HEK293 (cell line): ENCODE measurements around the gene MCHR1.
A peak's percentile ranks its signal among the peaks of the same experiment; 100 is the strongest.

Experiments
- CTCF ChIA-PET: fragments of 350-600 bp; formaldehyde crosslinking; extraction: SDS; loops from one replicate; lab custom pipeline; 2021; ENCODE audit warnings: antibody characterized with exemption; lab: Yijun Ruan, JAX
- POLR2A ChIA-PET: fragments of 300-600 bp; formaldehyde crosslinking; extraction: SDS; loops from one replicate; lab custom pipeline; 2020; ENCODE audit warnings: antibody characterized with exemption, inconsistent platforms; lab: Yijun Ruan, JAX
- H3K27ac ChIP-seq: fragments of 200-500 bp; sonication (Bioruptor generic); 2 replicates; pipeline ENCODE4 v1.5.1; 2014; ENCODE audit warnings: low read depth, low read length, control low read depth, inconsistent platforms; ENCODE audit errors: extremely low read depth
- H3K36me3 ChIP-seq, 2 experiments: fragments of 200-500 bp in 1 of 2; sonication (Bioruptor generic) in 1 of 2; 1 replicate in 1 of 2; 2 replicates in 1 of 2; pipeline ENCODE4 v1.5.1; 2014 to 2017; ENCODE audit warnings: inconsistent platforms in 2 of 2, low read length in 2 of 2; ENCODE audit not compliant: control insufficient read depth in 2 of 2, insufficient read depth in 1 of 2
- H3K4me1 ChIP-seq: fragments of 200-500 bp; sonication (Bioruptor generic); 2 replicates; pipeline ENCODE4 v1.5.1; 2014; ENCODE audit warnings: mild to moderate bottlenecking, low read length, inconsistent platforms; ENCODE audit not compliant: control insufficient read depth, insufficient read depth
- H3K4me3 ChIP-seq: 2 replicates; pipeline ENCODE4 v1.5.1; 2011; ENCODE audit warnings: low read depth, mild to moderate bottlenecking, control low read depth, low read length, moderate library complexity
- H3K9me3 ChIP-seq: fragments of 200-500 bp; sonication (Bioruptor generic); 2 replicates; pipeline ENCODE4 v1.5.1; 2014; ENCODE audit warnings: low read depth, low read length, inconsistent platforms; ENCODE audit not compliant: control insufficient read depth, insufficient read depth
- BCL11A ChIP-seq: fragments of 450-650 bp; formaldehyde crosslinking; IDR thresholded peaks from 2 replicates; pipeline ENCODE4 v1.5.1; 2016; ENCODE audit warnings: low read depth, missing biosample characterization, missing genetic modification characterization
- HOXD13 ChIP-seq: sonication (generic); formaldehyde crosslinking; IDR thresholded peaks from 2 replicates; pipeline ENCODE4 v1.8.0; 2022; ENCODE audit warnings: missing genetic modification reagents, borderline replicate concordance
- INSM2 ChIP-seq: fragments of 450-650 bp; formaldehyde crosslinking; IDR thresholded peaks from 2 replicates; pipeline ENCODE4 v1.5.1; 2016; ENCODE audit warnings: missing biosample characterization, missing genetic modification characterization
- KLF9 ChIP-seq: fragments of 450-650 bp; formaldehyde crosslinking; IDR thresholded peaks from 2 replicates; pipeline ENCODE4 v1.5.1; 2016; ENCODE audit warnings: missing biosample characterization, missing genetic modification characterization, low read depth
- MEIS1 ChIP-seq: sonication (generic); formaldehyde crosslinking; IDR thresholded peaks from 2 replicates; pipeline ENCODE4 v1.8.1; 2022; ENCODE audit warnings: missing genetic modification reagents, mild to moderate bottlenecking, borderline replicate concordance
- PBX3 ChIP-seq: sonication (generic); formaldehyde crosslinking; IDR thresholded peaks from 2 replicates; pipeline ENCODE4 v1.8.1; 2022; ENCODE audit warnings: mild to moderate bottlenecking, moderate library complexity, missing genetic modification reagents
- SALL2 ChIP-seq: fragments of 450-650 bp; formaldehyde crosslinking; IDR thresholded peaks from 2 replicates; pipeline ENCODE4 v1.5.0; 2017; ENCODE audit warnings: missing biosample characterization, mild to moderate bottlenecking, missing genetic modification characterization, borderline replicate concordance
- SCRT1 ChIP-seq: fragments of 450-650 bp; formaldehyde crosslinking; IDR thresholded peaks from 2 replicates; pipeline ENCODE4 v1.5.1; 2016; ENCODE audit warnings: missing biosample characterization, missing genetic modification characterization, borderline replicate concordance
- SETDB1 ChIP-seq: IDR thresholded peaks from one replicate; pipeline ENCODE4 v1.6.1; 2017; ENCODE audit warnings: mild to moderate bottlenecking, low read length, moderate library complexity, mixed read lengths; ENCODE audit not compliant: insufficient read length
- ZBTB26 ChIP-seq: fragments of 450-650 bp; formaldehyde crosslinking; optimal IDR thresholded peaks from 2 replicates; pipeline ENCODE3; 2016; ENCODE audit warnings: missing biosample characterization, mild to moderate bottlenecking, missing genetic modification characterization
- ZNF133 ChIP-seq: fragments of 450-650 bp; formaldehyde crosslinking; IDR thresholded peaks from 2 replicates; pipeline ENCODE4 v1.5.1; 2016; ENCODE audit warnings: missing biosample characterization, missing genetic modification characterization
- ZNF18 ChIP-seq: fragments of 450-650 bp; formaldehyde crosslinking; IDR thresholded peaks from 2 replicates; pipeline ENCODE4 v1.5.1; 2016; ENCODE audit warnings: missing biosample characterization, missing genetic modification characterization
- ZNF2 ChIP-seq: fragments of 450-650 bp; formaldehyde crosslinking; IDR thresholded peaks from 2 replicates; pipeline ENCODE4 v1.5.1; 2016; ENCODE audit warnings: missing biosample characterization, missing genetic modification characterization
- ZNF335 ChIP-seq: fragments of 450-650 bp; formaldehyde crosslinking; conservative IDR thresholded peaks from 2 replicates; pipeline ENCODE4 v1.5.1; 2016; ENCODE audit warnings: missing biosample characterization, missing genetic modification characterization
- ZNF366 ChIP-seq: fragments of 450-650 bp; formaldehyde crosslinking; conservative IDR thresholded peaks from 2 replicates; pipeline ENCODE4 v1.5.1; 2016; ENCODE audit warnings: missing biosample characterization, missing genetic modification characterization
- ZNF426 ChIP-seq: fragments of 450-650 bp; formaldehyde crosslinking; IDR thresholded peaks from 2 replicates; pipeline ENCODE4 v1.5.1; 2017; ENCODE audit warnings: missing biosample characterization, missing genetic modification characterization, mild to moderate bottlenecking, inconsistent platforms, moderate library complexity
- ZSCAN30 ChIP-seq: fragments of 450-650 bp; IDR thresholded peaks from 2 replicates; pipeline ENCODE4 v1.5.1; 2018; ENCODE audit warnings: missing biosample characterization, mild to moderate bottlenecking, missing genetic modification characterization, moderate library complexity

Gene MCHR1

GRCh38 chr22:40634119-40634903 lies 45.0 kb upstream of the MCHR1 start (continued):
- 0 out of 2 replicates have a peak, but pooled peaks have one; percentile 57 for TF ChIP-seq ZNF2 (tag by site-specific recombination)
- no peak for TF ChIP-seq SALL2 (tag by site-specific recombination)
- TF ChIP-seq ZSCAN30 = 0 out of 2 replicates have a peak, but pooled peaks have one; percentile 16
- TF ChIP-seq SETDB1 = no peak
- TF ChIP-seq HOXD13 (CRISPR knock-in tag) = no peak
- TF ChIP-seq ZNF133 = no peak
- TF ChIP-seq INSM2 (tag by site-specific recombination) = peak; percentile 85
- TF ChIP-seq ZBTB26 (tag by site-specific recombination) = peak; percentile 9
- no peak for TF ChIP-seq KLF9 (tag by site-specific recombination)
- no peak for TF ChIP-seq PBX3 (CRISPR knock-in tag)
- TF ChIP-seq MEIS1 = no peak
- peak; percentile 84 for TF ChIP-seq BCL11A (tag by site-specific recombination)
- TF ChIP-seq ZNF366 (tag by site-specific recombination) = peak; percentile 81
- 0 out of 2 replicates have a peak, but pooled peaks have one; percentile 57 for TF ChIP-seq ZNF18 (tag by site-specific recombination)

GRCh38 chr22:40635043-40635939 lies 44.0 kb upstream of the MCHR1 start:
- ChIA-PET POLR2A (interaction anchor here (0.6 to 2.2 kb wide), 12 partner anchors 12 to 137 kb away, joined by 3 to 27 read pairs (median 4); no protein-coding TSS in a partner anchor), CTCF (interaction anchor here (0.6 to 3.7 kb wide), 7 partner anchors 9 to 332 kb away, joined by 3 to 17 read pairs (median 4); no protein-coding TSS in a partner anchor)
- Histone ChIP-seq H3K4me1 (peaks cover 12% of the 10 kb centered on the region; the same call in 1 of the 2 replicates), H3K36me3 (no peaks in the 10 kb centered on the region), H3K9me3 (no peaks in the 10 kb centered on the region), H3K4me3 (peak overlapping the region; percentile 96), H3K27ac (peak overlapping the region; percentile 89; the same call in 1 of the 2 replicates)
- peak; percentile 65 for TF ChIP-seq ZNF335 (tag by site-specific recombination)
- TF ChIP-seq ZNF426 (tag by site-specific recombination) = no peak
- TF ChIP-seq SCRT1 (tag by site-specific recombination) = no peak
